OCI-LY3 (cell line): ENCODE results near the gene DPP6.

Experiments
- H2AFZ ChIP-seq: fragments of 200-600, 300-600 bp; shearing (Covaris generic); 2 replicates; pipeline ENCODE4 v1.6.0; 2014; ENCODE audit warnings: antibody characterized with exemption, low read depth, low read length
- H3K27ac ChIP-seq: fragments of 200-600, 300-600 bp; sonication (generic); 2 replicates; pipeline ENCODE4 v1.5.1; 2014; ENCODE audit warnings: mild to moderate bottlenecking, low read length, moderate library complexity, mixed read lengths
- H3K27me3 ChIP-seq: fragments of 200-600, 300-600 bp; sonication (generic); 2 replicates; pipeline ENCODE4 v1.6.1; 2014; ENCODE audit warnings: low read depth, low read length, mixed read lengths
- H3K36me3 ChIP-seq: fragments of 200-600, 300-600 bp; sonication (generic); replicated peaks from 2 replicates; pipeline ENCODE3; 2014; ENCODE audit warnings: low read depth, low read length, mixed read lengths
- H3K4me1 ChIP-seq: fragments of 300-600, 200-600 bp; sonication (generic); 2 replicates; pipeline ENCODE4 v1.6.1; 2014; ENCODE audit warnings: low read length, mixed read lengths
- H3K4me2 ChIP-seq: fragments of 200-600, 300-600 bp; sonication (generic); 2 replicates; pipeline ENCODE4 v1.6.1; 2014; ENCODE audit warnings: low read length, mixed read lengths
- H3K4me3 ChIP-seq: fragments of 300-600, 200-600 bp; sonication (generic); 2 replicates; pipeline ENCODE4 v1.5.1; 2014; ENCODE audit warnings: antibody characterized with exemption, mild to moderate bottlenecking, low read length, moderate library complexity
- H3K79me2 ChIP-seq: fragments of 300-600, 200-600 bp; shearing (Covaris generic); 2 replicates; pipeline ENCODE4 v1.6.1; 2014; ENCODE audit warnings: mild to moderate bottlenecking, low read length, mixed read lengths
- H3K9ac ChIP-seq: fragments of 300-600, 200-600 bp; shearing (Covaris generic); 2 replicates; pipeline ENCODE4 v1.6.0; 2014; ENCODE audit warnings: mild to moderate bottlenecking, low read length, moderate library complexity
- H3K9me3 ChIP-seq: fragments of 200-600, 300-600 bp; shearing (Covaris generic); 2 replicates; pipeline ENCODE4 v1.6.1; 2014; ENCODE audit warnings: low read length, mixed read lengths; ENCODE audit not compliant: insufficient read depth
- H4K20me1 ChIP-seq: fragments of 200-600, 300-600 bp; sonication (generic); 2 replicates; pipeline ENCODE4 v1.6.1; 2016; ENCODE audit warnings: low read length, mixed read lengths; ENCODE audit not compliant: insufficient read depth
- EZH2phosphoT487 ChIP-seq: fragments of 200-600 bp; shearing (Covaris generic); IDR thresholded peaks from 2 replicates; pipeline ENCODE4 v1.6.1; 2018; ENCODE audit warnings: antibody characterized with exemption, mixed run types, low read depth
- TF ChIP-seq, protein P1 (sequence below): fragments of 200-600, 300-600 bp; sonication (generic); IDR thresholded peaks from 2 replicates; pipeline ENCODE4 v1.5.1; 2014; ENCODE audit warnings: antibody characterized with exemption, low read length, low read depth

Gene DPP6

DNA sequence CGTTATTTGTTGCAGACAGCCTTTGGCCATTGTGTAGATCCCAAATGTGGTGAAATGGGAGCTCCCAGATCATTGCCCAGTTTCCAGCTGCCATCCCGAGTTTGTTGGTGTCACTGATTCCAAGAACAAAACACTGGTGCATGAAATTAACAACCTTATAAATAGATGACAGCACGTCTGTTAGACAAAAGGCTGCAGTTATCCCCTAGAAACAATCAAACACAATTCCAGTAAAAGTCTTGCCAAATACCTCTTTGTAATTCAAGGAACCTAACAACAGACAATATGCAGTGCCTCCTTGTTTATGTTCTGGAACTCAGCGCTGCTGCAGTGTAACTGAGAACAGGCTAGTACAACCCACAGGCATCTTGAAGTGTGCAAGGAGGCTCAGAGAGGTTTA, 546.2 kb downstream of the DPP6 start:
- TF ChIP-seq, protein P1, sequence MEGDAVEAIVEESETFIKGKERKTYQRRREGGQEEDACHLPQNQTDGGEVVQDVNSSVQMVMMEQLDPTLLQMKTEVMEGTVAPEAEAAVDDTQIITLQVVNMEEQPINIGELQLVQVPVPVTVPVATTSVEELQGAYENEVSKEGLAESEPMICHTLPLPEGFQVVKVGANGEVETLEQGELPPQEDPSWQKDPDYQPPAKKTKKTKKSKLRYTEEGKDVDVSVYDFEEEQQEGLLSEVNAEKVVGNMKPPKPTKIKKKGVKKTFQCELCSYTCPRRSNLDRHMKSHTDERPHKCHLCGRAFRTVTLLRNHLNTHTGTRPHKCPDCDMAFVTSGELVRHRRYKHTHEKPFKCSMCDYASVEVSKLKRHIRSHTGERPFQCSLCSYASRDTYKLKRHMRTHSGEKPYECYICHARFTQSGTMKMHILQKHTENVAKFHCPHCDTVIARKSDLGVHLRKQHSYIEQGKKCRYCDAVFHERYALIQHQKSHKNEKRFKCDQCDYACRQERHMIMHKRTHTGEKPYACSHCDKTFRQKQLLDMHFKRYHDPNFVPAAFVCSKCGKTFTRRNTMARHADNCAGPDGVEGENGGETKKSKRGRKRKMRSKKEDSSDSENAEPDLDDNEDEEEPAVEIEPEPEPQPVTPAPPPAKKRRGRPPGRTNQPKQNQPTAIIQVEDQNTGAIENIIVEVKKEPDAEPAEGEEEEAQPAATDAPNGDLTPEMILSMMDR = no peak
- TF ChIP-seq EZH2phosphoT487 = no peak
- peaks cover 6% of the 10 kb centered on the region for H3K27me3 ChIP-seq
- no peak overlapping the region for H3K4me3 ChIP-seq
- no peaks in the 10 kb centered on the region for H4K20me1 ChIP-seq
- H3K36me3 ChIP-seq = no peaks in the 10 kb centered on the region
- no peak overlapping the region for H3K9ac ChIP-seq
- no peaks in the 10 kb centered on the region for H3K9me3 ChIP-seq
- H2AFZ ChIP-seq = no peak overlapping the region
- H3K4me2 ChIP-seq = no peak overlapping the region
- no peak overlapping the region for H3K27ac ChIP-seq
- H3K79me2 ChIP-seq = no peaks in the 10 kb centered on the region
- H3K4me1 ChIP-seq = no peaks in the 10 kb centered on the region

DNA sequence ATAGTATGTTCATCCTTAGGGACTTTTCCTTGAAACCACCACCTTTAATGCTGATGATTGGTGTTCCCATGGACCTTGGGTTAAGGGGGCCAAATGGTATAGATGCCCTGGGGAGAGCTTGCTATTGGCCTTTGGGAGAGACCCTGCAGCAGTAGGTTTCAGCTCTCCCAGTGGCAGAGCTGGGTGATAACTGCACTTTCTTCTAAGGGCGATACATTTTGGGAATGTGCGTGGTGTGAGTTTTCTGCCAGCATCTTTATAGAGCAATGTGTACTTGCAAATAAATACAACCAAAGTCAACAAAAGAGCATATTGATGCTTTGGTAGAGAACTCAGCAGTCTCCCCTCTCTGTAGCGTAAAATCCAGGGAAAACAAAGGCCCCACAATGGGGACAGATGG, 546.7 kb downstream of the DPP6 start:
- TF ChIP-seq, protein P1 = no peak
- no peaks in the 10 kb centered on the region for H3K79me2 ChIP-seq

DNA sequence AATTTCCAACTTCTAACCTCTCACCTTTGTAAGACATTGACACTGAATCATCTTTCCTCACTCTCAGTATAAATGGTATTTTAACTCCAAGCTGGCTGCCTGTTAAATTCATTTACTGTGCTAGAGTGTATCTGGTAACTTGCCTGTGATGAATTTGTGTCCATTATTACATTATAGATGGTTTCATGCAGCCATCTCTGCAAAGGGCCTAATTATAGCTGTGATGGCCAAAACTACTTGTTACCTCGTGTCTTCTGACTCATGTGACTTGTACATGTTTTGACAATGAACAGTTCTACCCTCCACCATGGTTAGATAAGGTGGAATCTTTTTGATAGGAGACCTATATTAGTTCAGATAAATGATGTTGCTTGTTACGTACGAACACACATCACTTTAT, 558.7 kb downstream of the DPP6 start:
- H3K4me3 ChIP-seq = no peak overlapping the region
- no peaks in the 10 kb centered on the region for H3K27me3 ChIP-seq
- no peaks in the 10 kb centered on the region for H3K79me2 ChIP-seq
- no peaks in the 10 kb centered on the region for H4K20me1 ChIP-seq
- no peak for TF ChIP-seq EZH2phosphoT487
- TF ChIP-seq, protein P1 = no peak
- H3K36me3 ChIP-seq = no peaks in the 10 kb centered on the region
- H3K4me2 ChIP-seq = no peak overlapping the region
- no peak overlapping the region for H3K27ac ChIP-seq
- no peaks in the 10 kb centered on the region for H3K4me1 ChIP-seq
- no peaks in the 10 kb centered on the region for H3K9me3 ChIP-seq
- no peak overlapping the region for H2AFZ ChIP-seq
- no peak overlapping the region for H3K9ac ChIP-seq

More for the DNA sequence above, 546.7 kb downstream of the DPP6 start:
- no peaks in the 10 kb centered on the region for H3K9me3 ChIP-seq
- H3K4me1 ChIP-seq = no peaks in the 10 kb centered on the region
- H3K27me3 ChIP-seq = peaks cover 6% of the 10 kb centered on the region
- no peak overlapping the region for H3K9ac ChIP-seq
- no peak overlapping the region for H2AFZ ChIP-seq
- H3K27ac ChIP-seq = no peak overlapping the region
- no peaks in the 10 kb centered on the region for H4K20me1 ChIP-seq
- H3K4me2 ChIP-seq = no peak overlapping the region
- H3K36me3 ChIP-seq = no peaks in the 10 kb centered on the region
- no peak overlapping the region for H3K4me3 ChIP-seq

DNA sequence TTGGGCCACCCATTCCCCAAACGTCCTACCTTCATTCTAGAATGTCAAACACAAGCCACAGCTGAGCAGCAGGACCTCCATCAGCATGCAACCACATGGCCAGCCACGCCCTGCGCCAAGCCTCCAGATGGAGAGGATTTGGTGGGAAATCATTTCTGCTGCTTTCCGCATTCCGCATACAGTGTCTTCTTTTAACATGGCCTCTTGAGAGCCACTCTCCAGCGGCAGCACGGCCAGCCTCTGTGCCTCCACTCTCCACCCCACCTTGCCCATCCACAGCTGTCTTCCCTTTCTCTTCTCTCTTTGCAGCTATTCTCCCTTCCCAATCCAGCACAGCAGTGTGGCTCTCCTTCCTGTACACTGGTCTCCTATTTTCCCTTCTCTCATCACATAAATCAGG, 561.6 kb downstream of the DPP6 start:
- no peaks in the 10 kb centered on the region for H3K9me3 ChIP-seq

More for the DNA sequence above, 561.6 kb downstream of the DPP6 start:
- Histone ChIP-seq H3K4me1 (no peaks in the 10 kb centered on the region), H3K4me2 (no peak overlapping the region), H4K20me1 (no peaks in the 10 kb centered on the region), H2AFZ (no peak overlapping the region), H3K27me3 (no peaks in the 10 kb centered on the region), H3K4me3 (no peak overlapping the region), H3K9ac (no peak overlapping the region), H3K79me2 (no peaks in the 10 kb centered on the region), H3K36me3 (no peaks in the 10 kb centered on the region), H3K27ac (no peak overlapping the region)
- TF ChIP-seq EZH2phosphoT487 = no peak
- TF ChIP-seq, protein P1 = no peak
